GM12874 (cell line): ENCODE measurements around the gene PBX2.

ENCODE experiments used
- CTCF ChIP-seq: IDR thresholded peaks from 2 replicates; pipeline ENCODE4 v1.5.1; 2011; ENCODE audit warnings: low read depth, mild to moderate bottlenecking, control low read depth, low read length, moderate library complexity; ENCODE audit not compliant: insufficient read depth

Gene PBX2

GRCh38 chr6:32188381-32189068 is 1.5 kb downstream of the PBX2 start:
- no peak for TF ChIP-seq CTCF

DNA sequence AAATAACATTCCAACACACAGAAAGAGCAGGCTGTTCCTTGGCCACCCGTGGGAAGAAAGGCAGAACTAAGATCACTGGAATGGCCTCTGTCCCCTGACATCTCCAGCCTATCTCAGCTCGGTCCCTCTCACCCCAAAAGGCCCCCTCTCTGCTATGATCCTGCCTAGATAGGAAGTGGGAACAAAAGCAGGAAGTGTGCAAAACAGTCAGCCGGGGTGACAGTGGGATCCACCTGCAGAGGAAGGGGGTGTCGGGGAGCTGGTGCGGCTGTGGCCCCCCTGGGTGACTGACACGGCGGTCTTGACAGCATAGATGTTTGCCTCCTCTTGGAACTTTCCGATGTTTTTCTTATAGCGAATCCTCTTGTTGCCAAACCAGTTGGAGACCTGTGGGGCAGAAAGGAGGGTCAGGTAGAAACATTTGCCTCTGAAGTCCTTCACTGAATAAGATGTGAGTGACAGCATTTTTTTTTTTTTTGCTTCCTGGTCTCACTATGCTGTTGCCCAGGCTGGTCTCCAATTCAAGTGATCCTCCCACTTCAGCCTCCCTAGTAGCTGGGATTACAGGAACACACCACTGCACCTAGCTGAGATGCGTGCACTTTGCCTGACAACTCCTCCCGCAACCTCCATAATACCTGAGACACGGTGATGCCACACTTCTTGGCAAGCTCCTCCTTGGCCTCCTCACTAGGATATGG is 2.8 kb downstream of the PBX2 start:
- no peak for TF ChIP-seq CTCF

DNA sequence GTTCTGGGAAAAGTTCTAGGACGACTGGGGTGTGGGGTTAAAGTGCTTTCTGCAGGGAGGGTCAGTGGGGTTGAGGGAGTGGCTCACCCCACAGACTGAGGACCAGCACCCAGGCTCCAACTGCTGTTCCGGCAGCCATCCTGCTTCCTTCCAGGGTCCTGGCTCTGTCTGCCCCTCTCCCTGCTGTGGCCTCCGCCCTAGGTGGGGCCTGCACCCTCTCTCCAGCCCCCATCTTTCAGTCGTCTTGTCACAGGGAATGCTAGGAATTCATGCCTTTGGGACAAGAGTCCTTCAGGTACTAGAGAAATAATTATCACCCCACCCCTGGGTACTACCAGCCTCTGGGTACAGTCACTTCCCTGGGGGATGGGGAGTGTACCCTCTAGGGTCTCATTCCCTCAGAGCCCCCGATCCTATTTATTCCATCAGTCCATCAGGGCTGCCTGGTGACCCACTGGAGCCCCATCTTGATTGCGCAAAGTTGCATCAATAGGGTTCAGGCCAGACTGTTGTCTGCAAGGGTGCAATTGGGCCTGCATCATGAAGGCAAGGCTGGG is 5.8 kb downstream of the PBX2 start, which contains the start of gene AGER:
Gene AGER (minus strand): TSS at position 170 of the 557 bp plus-strand sequence. CDS start 31 bp downstream, at position 139.
- TF ChIP-seq CTCF: no peak

DNA sequence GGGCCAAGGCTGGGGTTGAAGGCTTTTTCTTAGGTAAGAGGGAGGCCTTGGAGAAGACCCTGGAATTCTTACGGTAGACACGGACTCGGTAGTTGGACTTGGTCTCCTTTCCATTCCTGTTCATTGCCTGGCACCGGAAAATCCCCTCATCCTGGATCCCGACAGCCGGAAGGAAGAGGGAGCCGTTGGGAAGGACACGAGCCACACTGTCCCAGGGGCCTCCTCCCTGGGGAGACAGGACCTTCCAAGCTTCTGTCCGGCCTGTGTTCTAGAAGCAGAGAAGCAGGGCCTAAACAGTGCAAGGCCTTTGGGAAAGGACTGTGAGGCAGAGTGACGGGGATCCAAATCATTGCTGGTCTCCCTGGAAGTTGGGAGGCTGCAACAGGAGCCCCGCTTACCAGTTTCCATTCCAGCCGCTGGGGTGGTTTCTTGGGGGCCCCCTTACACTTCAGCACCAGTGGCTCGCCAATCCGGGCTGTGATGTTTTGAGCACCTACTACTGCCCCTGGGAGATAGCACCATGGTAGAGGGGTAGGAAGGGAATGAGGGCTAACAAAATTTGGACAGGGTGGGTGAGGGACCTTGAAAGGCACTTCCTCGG is 6.4 kb downstream of the PBX2 start:
- no peak for TF ChIP-seq CTCF

DNA sequence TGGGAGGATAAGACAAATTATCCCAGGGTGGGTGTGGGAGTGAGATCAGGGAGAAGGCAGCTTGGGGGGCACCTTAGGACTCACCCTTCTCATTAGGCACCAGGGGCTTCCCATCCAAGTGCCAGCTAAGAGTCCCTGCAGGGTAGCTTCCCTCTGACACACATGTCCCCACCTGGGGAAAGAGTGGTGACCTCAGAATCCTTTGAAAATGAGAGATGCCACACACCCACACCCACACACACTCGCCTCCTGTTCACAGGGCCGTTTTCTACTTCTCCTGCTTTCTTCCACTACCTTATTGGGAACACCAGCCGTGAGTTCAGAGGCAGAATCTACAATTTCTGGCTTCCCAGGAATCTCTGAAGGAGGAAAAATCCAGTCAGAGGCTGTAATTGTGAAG is 7.0 kb downstream of the PBX2 start:
- TF ChIP-seq CTCF: no peak

DNA sequence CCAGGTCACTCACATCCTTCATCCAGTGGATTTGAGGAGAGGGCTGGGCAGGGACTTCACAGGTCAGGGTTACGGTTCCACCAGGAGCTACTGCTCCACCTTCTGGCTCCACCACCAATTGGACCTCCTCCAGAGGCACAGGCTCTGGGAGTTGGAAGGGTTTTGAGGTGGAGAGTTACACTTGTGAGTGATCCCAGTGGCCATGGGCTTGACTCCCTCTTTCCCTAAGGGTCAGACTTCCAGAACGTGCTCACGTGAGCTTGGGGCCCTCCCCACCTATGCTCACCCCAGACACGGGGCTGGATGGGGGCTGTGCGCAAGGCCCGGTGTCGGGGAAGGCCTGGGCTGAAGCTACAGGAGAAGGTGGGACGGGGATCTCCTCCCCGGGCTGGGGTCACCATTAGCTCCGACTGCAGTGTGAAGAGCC is 7.4 kb downstream of the PBX2 start:
- no peak for TF ChIP-seq CTCF

- no peak for TF ChIP-seq CTCF
Measured at GRCh38 chr6:32181915-32182529, 8.0 kb downstream of the PBX2 start.
